GM23338 (cell line): Measurements from ENCODE around the gene RPS6KC1. TPM values are rescaled to one million over a fixed set of nuclear protein-coding genes. Genes with fewer than 3 reads are reported as not detected.

Experiments
- ATAC-seq: fragments of 200-7000 bp; cut with Tn5 transposase; 3 replicates; pipeline ENCODE4 v1.9.1; 2020
- DNase-seq: peaks from one replicate; pipeline ENCODE4 v3.0.0-alpha.2; 2015; ENCODE audit warnings: low spot score
- H2AFZ ChIP-seq: fragments of 200-600 bp; sonication (generic); 2 replicates; pipeline ENCODE4 v1.8.0; 2016; ENCODE audit warnings: antibody characterized with exemption, mild to moderate bottlenecking, moderate library complexity
- H3F3A ChIP-seq: fragments of 200-600 bp; sonication (generic); replicated peaks from 2 replicates; pipeline ENCODE4 v1.8.0; 2017; ENCODE audit warnings: antibody characterized with exemption, mixed run types, low read depth
- H3K27ac ChIP-seq: fragments of 200-600 bp; sonication (generic); 2 replicates; pipeline ENCODE4 v1.6.1; 2016; ENCODE audit warnings: low read depth
- H3K27me3 ChIP-seq: fragments of 200-600 bp; sonication (generic); 2 replicates; pipeline ENCODE4 v1.8.0; 2016; ENCODE audit warnings: mild to moderate bottlenecking, mixed run types, moderate library complexity; ENCODE audit not compliant: insufficient read depth
- H3K36me3 ChIP-seq: fragments of 200-600 bp; sonication (generic); 2 replicates; pipeline ENCODE4 v1.8.0; 2016; ENCODE audit warnings: mild to moderate bottlenecking; ENCODE audit not compliant: insufficient read depth
- H3K4me1 ChIP-seq: fragments of 200-600 bp; sonication (generic); 2 replicates; pipeline ENCODE4 v1.8.0; 2016; ENCODE audit warnings: mild to moderate bottlenecking, moderate library complexity; ENCODE audit not compliant: insufficient read depth
- H3K4me2 ChIP-seq: fragments of 200-600 bp; sonication (generic); 2 replicates; pipeline ENCODE4 v1.7.1; 2017; ENCODE audit warnings: mixed run types
- H3K4me3 ChIP-seq: fragments of 200-600 bp; sonication (generic); 2 replicates; pipeline ENCODE4 v1.6.1; 2016; ENCODE audit warnings: mixed run types
- H3K79me2 ChIP-seq: fragments of 200-600 bp; sonication (generic); replicated peaks from 2 replicates; pipeline ENCODE4 v1.8.0; 2017; ENCODE audit warnings: mild to moderate bottlenecking; ENCODE audit not compliant: insufficient read depth
- H3K9me2 ChIP-seq: fragments of 200-600 bp; sonication (generic); 2 replicates; pipeline ENCODE4 v1.8.0; 2017; ENCODE audit not compliant: insufficient read depth
- H4K20me1 ChIP-seq: fragments of 200-600 bp; sonication (generic); replicated peaks from 2 replicates; pipeline ENCODE4 v1.8.0; 2017; ENCODE audit warnings: mild to moderate bottlenecking; ENCODE audit not compliant: insufficient read depth
- H3K27ac Mint-ChIP-seq: 2 replicates; pipeline ENCODE4 v1.8.0; 2020; ENCODE audit warnings: inconsistent platforms, mild to moderate bottlenecking, moderate library complexity, mixed read lengths
- H3K27me3 Mint-ChIP-seq: 3 replicates; pipeline ENCODE4 v1.8.0; 2022; ENCODE audit warnings: low read depth, mild to moderate bottlenecking, moderate library complexity, mixed read lengths, inconsistent platforms; ENCODE audit not compliant: insufficient read depth, poor library complexity
- H3K36me3 Mint-ChIP-seq: 3 replicates; pipeline ENCODE4 v1.8.0; 2021; ENCODE audit warnings: low read depth, mild to moderate bottlenecking, inconsistent platforms, moderate library complexity, mixed read lengths
- H3K4me1 Mint-ChIP-seq: 3 replicates; pipeline ENCODE4 v1.8.0; 2020; ENCODE audit warnings: mild to moderate bottlenecking, inconsistent platforms, mixed read lengths
- H3K4me3 Mint-ChIP-seq: 3 replicates; pipeline ENCODE4 v1.8.0; 2021; ENCODE audit warnings: moderate library complexity, mild to moderate bottlenecking, inconsistent platforms, mixed read lengths
- H3K9me3 Mint-ChIP-seq: 3 replicates; pipeline ENCODE4 v1.8.0; 2020; ENCODE audit warnings: moderate library complexity, mild to moderate bottlenecking, inconsistent platforms, mixed read lengths
- CREB1 ChIP-seq: fragments of 250-450 bp; sonication (Bioruptor Pico); IDR thresholded peaks from 2 replicates; pipeline ENCODE4 v1.5.0; 2020; ENCODE audit warnings: low read depth, mild to moderate bottlenecking, moderate library complexity
- EZH2 ChIP-seq: fragments of 200-600 bp; sonication (generic); IDR thresholded peaks from one replicate; pipeline ENCODE4 v1.8.0; 2017; ENCODE audit warnings: antibody characterized with exemption, mild to moderate bottlenecking, low read depth; ENCODE audit not compliant: unreplicated experiment
- EZH2phosphoT487 ChIP-seq: fragments of 200-600 bp; sonication (generic); IDR thresholded peaks from one replicate; pipeline ENCODE4 v1.8.1; 2018; ENCODE audit warnings: antibody characterized with exemption; ENCODE audit not compliant: unreplicated experiment
- JUNB ChIP-seq: IDR thresholded peaks from one replicate; pipeline ENCODE4 v1.6.1; 2016; ENCODE audit warnings: antibody characterized with exemption; ENCODE audit not compliant: unreplicated experiment
- NANOG ChIP-seq: IDR thresholded peaks from 2 replicates; pipeline ENCODE4 v1.6.1; 2016; ENCODE audit warnings: antibody characterized with exemption, borderline replicate concordance
- POLR2AphosphoS5 ChIP-seq: IDR thresholded peaks from 2 replicates; pipeline ENCODE4 v1.6.1; 2016; ENCODE audit warnings: antibody characterized with exemption, low read depth
- STAT1 ChIP-seq: IDR thresholded peaks from one replicate; pipeline ENCODE4 v1.6.1; 2016; ENCODE audit warnings: antibody characterized with exemption; ENCODE audit not compliant: unreplicated experiment
- polyA plus RNA-seq: library from polyadenylated mRNA; unstranded; fragments of >200 nt; fragmentation: Nextera tagmentation; extraction: Ambion mirVana; gene quantifications from 2 replicates; pipeline ENCODE4 v1.2.1, GENCODE V29; 2016
- total RNA-seq: library from RNA; depleted of rRNA; stranded (reverse); fragments of >200 nt; shearing (Covaris generic); gene quantifications from 2 replicates; pipeline ENCODE4 v1.2.3, GENCODE V29; 2014
- TF ChIP-seq, protein P1 (sequence below): fragments of 250-450 bp; sonication (Bioruptor Pico); IDR thresholded peaks from 2 replicates; pipeline ENCODE4 v1.5.0; 2020; ENCODE audit warnings: mild to moderate bottlenecking, moderate library complexity

Gene RPS6KC1
- total and polyA plus RNA-seq, 2 experiments from 2014 or later: 7.9 to 24.9 TPM

GRCh38 chr1:213154056-213154685 lies 103.1 kb downstream of the RPS6KC1 start:
- H2AFZ ChIP-seq: no peak overlapping the region
- peaks cover 5% of the 10 kb centered on the region for H3K79me2 ChIP-seq
- Mint-ChIP-seq H3K36me3 (peaks cover 28% of the 10 kb centered on the region), H3K4me1 (no peaks in the 10 kb centered on the region; the same call in 2 of the 3 replicates), H3K27me3 (peaks cover 8% of the 10 kb centered on the region), H3K4me3 (no peak overlapping the region), H3K27ac (no peak overlapping the region), H3K9me3 (peaks cover 25% of the 10 kb centered on the region)
- H4K20me1 ChIP-seq: no peaks in the 10 kb centered on the region
- no peak for DNase-seq
- no peak for ATAC-seq
- no peak for TF ChIP-seq CREB1 (CRISPR knock-in tag)
- no peak for TF ChIP-seq STAT1
- TF ChIP-seq, protein P1, sequence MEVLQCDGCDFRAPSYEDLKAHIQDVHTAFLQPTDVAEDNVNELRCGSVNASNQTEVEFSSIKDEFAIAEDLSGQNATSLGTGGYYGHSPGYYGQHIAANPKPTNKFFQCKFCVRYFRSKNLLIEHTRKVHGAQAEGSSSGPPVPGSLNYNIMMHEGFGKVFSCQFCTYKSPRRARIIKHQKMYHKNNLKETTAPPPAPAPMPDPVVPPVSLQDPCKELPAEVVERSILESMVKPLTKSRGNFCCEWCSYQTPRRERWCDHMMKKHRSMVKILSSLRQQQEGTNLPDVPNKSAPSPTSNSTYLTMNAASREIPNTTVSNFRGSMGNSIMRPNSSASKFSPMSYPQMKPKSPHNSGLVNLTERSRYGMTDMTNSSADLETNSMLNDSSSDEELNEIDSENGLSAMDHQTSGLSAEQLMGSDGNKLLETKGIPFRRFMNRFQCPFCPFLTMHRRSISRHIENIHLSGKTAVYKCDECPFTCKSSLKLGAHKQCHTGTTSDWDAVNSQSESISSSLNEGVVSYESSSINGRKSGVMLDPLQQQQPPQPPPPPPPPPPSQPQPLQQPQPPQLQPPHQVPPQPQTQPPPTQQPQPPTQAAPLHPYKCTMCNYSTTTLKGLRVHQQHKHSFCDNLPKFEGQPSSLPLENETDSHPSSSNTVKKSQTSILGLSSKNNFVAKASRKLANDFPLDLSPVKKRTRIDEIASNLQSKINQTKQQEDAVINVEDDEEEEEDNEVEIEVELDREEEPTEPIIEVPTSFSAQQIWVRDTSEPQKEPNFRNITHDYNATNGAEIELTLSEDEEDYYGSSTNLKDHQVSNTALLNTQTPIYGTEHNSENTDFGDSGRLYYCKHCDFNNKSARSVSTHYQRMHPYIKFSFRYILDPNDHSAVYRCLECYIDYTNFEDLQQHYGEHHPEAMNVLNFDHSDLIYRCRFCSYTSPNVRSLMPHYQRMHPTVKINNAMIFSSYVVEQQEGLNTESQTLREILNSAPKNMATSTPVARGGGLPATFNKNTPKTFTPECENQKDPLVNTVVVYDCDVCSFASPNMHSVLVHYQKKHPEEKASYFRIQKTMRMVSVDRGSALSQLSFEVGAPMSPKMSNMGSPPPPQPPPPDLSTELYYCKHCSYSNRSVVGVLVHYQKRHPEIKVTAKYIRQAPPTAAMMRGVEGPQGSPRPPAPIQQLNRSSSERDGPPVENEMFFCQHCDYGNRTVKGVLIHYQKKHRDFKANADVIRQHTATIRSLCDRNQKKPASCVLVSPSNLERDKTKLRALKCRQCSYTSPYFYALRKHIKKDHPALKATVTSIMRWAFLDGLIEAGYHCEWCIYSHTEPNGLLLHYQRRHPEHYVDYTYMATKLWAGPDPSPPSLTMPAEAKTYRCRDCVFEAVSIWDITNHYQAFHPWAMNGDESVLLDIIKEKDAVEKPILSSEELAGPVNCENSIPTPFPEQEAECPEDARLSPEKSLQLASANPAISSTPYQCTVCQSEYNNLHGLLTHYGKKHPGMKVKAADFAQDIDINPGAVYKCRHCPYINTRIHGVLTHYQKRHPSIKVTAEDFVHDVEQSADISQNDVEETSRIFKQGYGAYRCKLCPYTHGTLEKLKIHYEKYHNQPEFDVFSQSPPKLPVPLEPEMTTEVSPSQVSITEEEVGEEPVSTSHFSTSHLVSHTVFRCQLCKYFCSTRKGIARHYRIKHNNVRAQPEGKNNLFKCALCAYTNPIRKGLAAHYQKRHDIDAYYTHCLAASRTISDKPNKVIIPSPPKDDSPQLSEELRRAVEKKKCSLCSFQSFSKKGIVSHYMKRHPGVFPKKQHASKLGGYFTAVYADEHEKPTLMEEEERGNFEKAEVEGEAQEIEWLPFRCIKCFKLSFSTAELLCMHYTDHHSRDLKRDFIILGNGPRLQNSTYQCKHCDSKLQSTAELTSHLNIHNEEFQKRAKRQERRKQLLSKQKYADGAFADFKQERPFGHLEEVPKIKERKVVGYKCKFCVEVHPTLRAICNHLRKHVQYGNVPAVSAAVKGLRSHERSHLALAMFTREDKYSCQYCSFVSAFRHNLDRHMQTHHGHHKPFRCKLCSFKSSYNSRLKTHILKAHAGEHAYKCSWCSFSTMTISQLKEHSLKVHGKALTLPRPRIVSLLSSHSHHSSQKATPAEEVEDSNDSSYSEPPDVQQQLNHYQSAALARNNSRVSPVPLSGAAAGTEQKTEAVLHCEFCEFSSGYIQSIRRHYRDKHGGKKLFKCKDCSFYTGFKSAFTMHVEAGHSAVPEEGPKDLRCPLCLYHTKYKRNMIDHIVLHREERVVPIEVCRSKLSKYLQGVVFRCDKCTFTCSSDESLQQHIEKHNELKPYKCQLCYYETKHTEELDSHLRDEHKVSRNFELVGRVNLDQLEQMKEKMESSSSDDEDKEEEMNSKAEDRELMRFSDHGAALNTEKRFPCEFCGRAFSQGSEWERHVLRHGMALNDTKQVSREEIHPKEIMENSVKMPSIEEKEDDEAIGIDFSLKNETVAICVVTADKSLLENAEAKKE (CRISPR knock-in tag): no peak
- no peak for TF ChIP-seq JUNB
- no peak for TF ChIP-seq NANOG
- no peak for TF ChIP-seq POLR2AphosphoS5
- TF ChIP-seq EZH2: no peak
- no peak for TF ChIP-seq EZH2phosphoT487
- H3K4me3 ChIP-seq: no peak overlapping the region
- H3K9me2 ChIP-seq: no peaks in the 10 kb centered on the region
- H3K36me3 ChIP-seq: no peaks in the 10 kb centered on the region; the same call in 1 of the 2 replicates
- H3K4me2 ChIP-seq: no peak overlapping the region
- no peaks in the 10 kb centered on the region for H3K4me1 ChIP-seq
- no peaks in the 10 kb centered on the region for H3F3A ChIP-seq
- H3K27me3 ChIP-seq: no peaks in the 10 kb centered on the region
- no peak overlapping the region for H3K27ac ChIP-seq
